ACHN (cell line): ENCODE results near the gene PDGFA.
A peak's percentile ranks its signal among the peaks of the same experiment; 100 is the strongest.

Experiments used
- DNase-seq: peaks from one replicate; pipeline ENCODE4 v3.0.0-alpha.2; 2015
- in situ Hi-C: cut with HindIII; loops from 2 replicates; pipeline ENCODE4 v1.10.0; 2017; ENCODE audit warnings: low sequenced_read_pairs, low pct_ligation_motif_present, low pct_unique_long_range_greater_than_20kb

Gene PDGFA

DNA sequence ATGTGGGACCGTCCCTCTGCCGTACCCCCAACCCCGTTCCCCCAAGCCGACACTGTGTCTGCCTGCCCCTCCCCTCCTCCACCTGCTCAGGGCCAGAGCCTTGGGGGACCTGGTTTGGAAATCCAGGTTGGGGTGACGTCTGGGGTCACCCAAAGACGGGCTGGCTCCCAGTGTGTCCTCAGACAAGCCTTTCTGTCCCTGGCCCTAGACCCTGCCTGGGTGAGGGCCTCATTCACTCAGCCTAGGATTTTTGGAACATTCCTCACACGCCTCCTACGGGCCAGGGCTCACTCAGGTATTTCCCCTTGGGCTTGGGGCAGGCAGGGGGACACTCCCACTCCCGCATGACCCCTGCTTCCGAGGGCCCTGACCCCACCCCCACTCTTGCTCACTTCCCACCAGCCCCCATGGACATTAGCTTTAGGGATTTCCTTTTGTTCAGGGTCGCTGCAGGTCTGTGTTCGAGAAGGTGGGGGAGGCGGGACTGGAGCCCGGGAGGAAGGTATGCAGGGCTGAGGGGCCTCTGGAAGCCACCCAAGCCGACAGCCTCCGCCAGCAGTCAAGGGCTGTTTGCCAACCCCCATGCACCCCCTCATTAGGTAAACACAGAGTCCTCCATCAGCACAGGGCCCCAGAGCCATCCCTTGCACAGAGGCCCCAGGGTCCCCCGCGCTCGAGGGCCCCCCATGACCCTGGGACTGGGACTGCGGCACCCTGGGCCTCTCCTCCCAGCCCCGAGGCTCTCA is 35.1 kb downstream of the PDGFA start:
- no peak for DNase-seq
- in situ Hi-C loops: no loop called here

DNA sequence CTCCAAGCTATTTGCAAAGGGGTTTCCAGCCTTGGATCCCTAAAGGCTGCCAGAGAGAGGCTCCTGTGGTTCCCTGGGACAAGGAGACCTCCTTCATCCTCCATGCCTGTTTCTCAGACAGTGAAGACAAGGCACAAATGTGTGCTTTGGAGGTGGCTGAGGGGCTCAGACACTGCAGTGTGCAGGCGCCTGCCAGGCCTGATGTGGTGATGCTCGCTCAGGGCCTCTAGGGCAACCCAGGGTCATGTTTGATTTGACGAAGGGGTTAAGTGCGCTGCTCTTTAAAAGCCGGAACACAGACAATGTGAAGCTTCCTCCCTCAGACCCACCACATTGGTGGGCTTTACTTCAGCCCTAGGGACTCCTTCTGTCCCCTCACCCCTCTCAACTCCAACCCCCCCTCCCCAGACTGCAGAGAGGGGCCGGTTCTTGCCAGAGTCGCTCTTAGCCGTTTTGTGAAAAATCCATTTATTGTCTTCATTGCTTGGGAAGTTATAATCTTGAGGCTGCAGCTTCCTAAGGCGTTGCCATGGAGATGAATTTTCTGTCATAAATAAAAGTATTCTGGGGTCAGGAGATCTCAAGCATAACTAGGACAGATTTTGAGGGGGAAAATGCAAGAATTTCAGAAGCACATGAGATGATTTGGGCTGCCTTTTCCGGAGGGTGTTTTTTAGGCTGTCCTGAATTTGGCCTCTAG is 35.8 kb downstream of the PDGFA start:
- DNase-seq: no peak
- in situ Hi-C loops: no loop called here

DNA sequence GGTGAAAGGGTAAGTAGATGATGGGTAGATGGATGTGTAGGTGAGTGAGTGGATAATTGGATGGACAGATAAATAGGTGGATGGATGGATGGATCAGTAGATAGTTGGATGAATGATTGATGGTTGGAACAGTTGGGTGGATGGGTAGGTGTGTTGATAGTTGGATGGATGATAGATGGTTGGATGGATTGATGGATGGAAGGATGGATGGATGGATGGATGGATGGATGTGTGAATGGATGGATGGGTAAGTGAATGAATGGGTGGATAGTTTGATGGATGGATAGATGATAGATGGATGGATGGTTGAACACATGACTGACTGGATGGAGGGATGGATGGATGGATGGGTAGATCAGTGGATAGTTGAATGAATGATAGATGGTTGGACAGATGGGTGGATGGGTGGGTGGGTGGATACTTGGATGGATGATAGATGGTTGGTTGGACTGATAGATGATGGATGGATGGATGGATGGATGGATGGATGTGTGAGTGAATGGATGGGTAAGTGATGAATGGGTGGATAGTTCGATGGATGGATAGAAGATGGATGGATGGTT is 37.0 kb downstream of the PDGFA start:
- no peak for DNase-seq
- in situ Hi-C loops: no loop called here

DNA sequence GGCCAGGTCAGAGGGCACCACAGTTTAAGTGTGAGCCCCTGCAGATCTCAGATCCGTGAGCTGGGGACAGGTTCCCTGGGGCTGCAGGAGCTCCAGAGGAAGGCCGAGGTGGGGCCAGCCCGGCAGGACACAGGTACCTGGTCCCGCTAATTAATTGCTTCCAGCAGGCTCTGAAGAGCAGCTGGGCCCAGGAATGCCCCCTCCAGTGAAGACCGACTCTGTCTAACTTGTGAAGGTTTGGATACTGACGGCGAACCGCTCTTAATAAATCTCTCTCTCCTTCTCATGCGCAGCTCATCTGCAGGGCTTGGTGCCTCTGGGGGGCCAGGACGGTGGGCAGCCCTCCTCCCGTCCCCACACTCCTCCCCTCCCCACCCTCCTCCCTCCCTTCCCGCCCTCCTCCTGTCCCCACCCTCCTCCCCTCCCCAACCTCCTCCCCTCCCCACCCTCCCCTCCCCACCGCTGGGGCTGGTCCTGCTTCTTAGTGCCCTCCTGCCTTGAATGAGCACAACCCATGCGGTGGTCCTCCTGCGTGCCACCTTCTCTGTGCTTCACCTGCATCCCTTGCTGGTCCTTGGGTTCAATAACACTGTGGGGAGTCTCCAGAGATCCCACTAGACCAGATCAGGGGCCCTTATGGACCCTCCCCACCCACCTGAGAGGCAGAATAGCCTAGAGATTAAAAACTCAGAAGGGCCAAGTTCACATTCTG is 38.3 kb downstream of the PDGFA start:
- DNase-seq: no peak
- in situ Hi-C loops: no loop called here

DNA sequence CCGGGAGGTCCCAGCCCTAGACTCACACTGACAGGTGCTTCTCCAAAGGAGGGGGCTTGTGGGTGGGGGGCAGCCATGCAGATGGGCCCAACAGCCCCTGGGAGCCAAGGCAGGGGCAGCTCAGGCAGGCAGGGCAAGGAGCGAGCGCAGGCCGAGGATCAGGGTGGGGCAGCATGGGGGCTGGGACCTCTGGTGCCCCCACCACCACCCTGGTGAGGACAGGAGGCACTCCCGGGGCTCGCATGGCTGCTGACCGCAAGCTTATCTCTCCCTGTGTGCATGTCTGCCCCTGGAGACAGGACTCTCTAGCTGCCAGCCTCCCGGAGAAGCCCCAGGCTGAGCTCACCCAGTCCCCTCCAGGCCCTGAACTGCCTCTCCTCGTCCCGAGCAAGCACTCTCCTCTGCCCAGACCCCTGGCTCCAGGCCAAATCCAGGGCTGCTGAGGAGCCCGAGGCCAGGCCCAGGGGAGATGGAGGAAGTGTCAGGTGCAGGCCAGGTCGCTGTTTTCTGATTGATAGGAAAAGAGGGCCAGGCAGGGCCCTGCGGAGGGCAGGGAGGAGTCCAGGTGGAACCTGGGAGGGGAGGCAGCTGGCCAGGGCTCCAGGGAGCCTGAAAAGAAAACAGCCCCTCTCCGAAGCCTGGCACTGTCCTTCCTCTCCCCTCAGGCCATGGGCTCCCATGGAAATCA is 39.0 kb downstream of the PDGFA start:
- in situ Hi-C loops: no loop called here
- no peak for DNase-seq

DNA sequence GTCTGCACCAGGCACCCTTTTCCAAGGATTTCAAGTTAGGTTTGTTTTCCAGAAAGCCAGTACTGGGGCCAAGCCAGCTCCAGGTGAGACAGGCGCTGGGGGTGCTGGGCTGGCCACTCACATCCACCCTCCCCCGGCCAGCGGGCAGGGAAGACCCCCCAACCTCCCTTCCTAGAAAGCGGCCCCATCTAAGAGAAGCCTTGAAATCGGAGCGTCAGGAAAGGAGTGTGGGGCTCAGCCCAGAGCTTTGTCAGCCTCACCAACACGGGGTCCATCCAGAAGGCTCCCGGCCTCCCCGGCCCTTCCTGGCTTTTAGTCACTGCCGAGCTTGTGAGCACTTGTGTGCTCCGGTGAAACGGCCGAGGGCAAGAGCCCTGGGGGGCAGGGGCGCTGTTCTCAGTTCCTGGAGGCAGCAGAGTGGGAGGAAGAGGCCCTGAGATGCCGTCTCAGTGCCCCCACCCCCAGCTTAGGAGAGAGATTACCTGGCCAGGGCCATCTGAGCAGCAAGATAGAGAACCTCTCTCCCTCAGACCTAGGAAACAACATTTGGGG is 39.6 kb downstream of the PDGFA start:
- no peak for DNase-seq
- in situ Hi-C loops: no loop called here

DNA sequence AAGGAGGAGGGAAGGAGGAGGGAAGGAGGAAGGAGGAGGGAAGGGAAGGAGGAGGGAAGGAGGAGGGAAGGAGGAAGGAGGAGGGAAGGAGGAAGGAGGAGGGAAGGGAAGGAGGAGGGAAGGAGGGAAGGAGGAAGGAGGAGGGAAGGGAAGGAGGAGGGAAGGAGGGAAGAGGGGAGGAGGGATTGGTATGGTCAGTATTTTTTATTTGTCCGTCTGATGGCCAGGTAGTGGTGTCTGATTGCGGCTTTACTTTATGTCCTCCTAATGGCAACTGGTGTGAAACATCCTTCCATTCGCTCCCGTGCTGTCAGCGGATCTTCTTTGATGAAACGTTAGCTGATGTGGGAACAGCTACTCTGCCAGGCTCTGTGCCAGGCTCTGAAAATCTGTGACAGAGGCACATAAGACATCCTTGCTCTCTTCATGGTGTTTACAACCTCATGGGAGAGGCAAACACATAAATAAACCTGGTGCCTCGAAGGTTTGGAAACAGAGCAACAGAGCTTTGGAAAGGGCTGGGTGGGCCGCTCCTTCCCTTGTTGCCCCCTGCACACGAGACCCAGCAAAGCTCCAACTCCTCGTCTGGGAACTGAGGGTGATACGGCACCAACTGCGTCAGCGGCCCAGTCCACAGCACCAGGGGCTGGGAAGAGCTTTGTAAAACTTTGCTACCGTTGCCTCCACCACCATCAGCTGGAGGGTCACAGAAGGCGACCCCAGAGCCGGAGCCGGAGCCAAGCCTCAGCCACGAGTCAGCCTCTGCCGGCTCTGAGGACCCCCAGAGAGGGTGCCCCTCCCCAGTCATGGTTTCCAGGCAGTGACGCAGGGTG is 40.3 kb downstream of the PDGFA start:
- in situ Hi-C loops: no loop called here
- DNase-seq: no peak

DNA sequence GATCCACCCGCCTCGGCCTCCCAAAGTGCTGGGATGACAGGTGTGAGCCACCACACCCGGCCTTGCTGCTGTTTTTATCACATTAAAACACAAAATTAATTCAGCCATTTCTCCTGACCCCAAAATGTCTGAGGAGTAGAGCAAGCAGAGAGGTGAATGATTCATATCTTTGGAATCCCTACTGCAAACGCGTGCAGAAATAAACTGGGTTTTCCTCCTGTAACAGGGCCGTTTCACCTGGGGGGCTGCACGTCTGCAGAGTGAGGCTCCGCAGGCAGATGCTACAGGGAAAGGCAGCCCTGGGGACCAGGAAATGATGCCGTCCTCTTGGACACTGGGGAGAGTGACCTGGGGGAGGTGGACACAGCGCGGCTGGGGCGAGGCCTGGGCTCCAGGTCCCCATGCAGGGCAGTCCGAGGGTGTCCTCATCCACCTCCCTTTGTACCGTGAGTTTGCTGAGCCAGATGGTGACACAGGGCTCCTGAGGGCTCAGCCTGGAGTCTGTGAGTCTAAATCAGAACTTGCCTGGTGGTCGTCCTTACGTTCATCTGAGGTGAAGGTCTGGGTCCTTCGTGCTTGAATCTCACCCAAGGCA is 41.9 kb downstream of the PDGFA start:
- in situ Hi-C loops: no loop called here
- peak; percentile 27 for DNase-seq

DNA sequence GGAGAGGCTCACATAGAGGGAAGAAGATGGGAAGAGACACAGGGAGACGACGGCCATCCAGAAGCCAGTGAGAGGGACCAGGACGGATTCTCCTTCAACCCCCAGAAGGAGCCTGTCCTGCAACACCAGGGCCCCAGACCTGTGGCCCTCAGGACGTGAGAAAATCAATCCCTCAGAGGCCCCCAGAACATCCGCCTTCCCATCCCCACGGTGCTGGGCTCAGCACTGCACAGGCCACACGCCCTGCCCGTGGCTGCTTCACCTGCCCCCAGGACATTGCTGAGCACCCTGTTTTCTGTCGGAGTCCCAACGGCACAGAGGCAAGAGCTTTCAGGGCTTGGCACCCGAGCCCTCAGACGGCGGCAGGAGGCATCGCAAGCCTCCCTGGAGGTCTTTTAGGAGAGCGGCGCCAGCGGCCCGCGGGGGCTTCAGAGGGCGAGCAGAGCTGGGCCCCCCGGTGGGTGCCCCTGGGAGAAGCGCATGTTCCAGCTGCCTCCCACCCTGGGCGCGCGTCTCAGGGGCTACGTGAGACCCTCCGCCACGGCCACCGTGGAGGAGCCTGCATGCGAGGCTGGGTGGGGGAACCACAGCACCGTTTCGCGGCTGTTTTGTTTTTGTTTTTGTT is 42.8 kb downstream of the PDGFA start:
- in situ Hi-C loops: no loop called here

DNA sequence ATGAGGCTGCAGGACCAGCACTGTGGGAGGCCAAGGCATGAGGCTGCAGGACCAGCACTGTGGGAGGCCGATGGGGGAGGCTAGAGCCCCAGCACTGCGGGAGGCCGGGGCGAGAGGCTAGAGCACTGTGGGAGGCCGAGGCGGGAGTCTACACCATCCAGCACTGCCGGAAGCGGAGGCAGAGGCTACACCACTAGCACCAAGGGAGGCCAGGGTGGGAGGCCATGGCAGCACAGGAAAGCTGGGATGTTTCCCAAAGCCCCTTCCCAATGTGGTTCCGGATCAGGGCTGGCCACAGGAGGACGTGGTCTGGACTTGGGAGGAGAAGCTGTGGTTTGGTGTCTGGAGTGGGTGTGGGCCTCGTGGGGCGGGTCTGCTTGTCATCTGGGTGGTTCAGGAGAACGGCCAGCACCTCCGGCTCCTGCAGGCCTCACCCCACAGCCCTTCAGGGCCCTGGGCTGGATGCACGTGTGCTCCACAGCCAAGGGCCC is 43.6 kb downstream of the PDGFA start:
- no peak for DNase-seq
- in situ Hi-C loops: no loop called here

More for the DNA sequence above, 42.8 kb downstream of the PDGFA start:
- DNase-seq: no peak

DNA sequence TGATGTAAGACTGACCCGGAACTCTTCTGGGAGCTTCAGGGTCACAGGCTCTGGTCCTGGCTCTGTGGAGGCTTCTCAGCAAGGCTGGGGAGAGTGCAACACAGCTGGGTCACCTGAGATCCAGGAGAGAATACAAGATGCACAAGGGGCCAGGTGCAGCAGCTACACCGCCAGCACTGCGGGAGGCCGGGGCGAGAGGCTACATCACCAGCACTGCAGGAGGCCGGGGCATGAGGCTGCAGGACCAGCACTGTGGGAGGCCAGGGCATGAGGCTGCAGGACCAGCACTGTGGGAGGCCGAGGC is 44.3 kb downstream of the PDGFA start:
- in situ Hi-C loops: no loop called here
- no peak for DNase-seq

DNA sequence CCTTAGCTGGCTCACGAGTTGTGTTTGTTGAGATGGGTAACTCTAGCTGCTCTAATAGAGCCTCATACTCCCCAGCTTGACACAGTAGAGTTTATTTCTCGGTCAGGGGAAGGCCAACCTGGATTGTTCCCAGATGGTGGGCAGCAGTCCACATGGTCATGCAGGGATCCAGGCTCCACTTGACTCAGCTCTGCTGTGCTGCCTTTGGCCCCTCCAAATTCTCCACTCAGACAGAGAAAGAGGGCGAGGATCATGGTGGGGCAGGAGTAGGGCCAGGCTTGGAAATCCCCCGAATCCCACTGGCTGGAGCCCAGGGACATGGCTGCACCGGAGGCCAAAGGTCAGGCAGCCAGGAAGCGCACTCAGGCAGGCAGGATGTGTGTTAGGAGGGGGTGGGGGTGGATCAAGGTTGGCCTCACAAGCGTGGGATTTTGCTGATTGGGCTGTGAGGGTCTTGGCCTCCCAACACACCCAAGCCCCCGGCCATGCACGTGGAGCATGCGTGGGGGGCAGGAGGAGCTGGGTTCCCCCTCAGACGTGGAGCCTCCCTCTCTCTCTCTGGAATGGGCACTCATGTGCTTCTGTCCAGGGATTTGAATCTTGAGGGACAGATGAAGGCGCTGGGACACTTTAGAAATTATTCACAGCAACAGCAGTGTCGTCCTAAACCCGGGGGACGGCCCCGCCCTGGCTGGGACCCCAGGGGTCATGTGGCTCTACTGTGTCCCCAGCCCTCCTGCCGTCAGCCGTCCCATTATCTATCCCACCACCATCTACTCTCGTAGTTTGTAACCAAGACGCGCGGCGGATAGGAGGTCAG is 44.8 kb downstream of the PDGFA start:
- in situ Hi-C loops: no loop called here
- DNase-seq: no peak

DNA sequence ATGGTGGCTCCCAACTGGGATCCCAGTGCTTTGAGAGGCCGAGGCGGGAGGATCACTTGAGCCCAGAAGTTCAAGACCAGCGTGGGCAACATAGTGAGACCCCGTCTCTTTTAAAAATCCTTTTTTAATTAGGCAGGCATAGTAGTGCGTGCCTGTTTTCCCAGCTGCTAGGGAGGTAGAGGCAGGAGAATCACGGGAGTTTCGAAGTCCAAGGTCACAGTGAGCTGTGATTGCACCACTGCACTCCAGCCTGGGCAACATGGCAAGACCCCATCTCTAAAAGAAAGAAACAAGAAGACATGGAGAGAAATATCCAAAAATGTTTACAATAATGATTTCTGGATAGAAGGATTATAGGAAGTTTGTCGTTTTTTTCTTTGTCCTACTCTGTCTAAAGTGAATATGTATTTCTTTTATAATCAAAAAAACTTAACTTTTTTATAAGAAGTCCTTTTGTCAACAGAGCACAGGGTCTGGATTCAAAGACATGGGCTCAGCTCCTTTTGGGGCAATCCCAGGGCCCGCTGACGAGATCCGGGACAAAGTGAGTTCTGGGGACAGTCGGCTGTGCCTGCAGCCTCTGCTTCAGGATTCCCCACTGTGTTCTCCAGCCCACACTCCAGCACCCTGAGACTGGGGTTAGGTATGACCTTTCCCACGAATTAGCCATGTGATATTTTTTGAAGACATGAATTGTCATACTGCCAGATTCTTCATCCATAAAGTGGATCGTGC is 45.6 kb downstream of the PDGFA start:
- in situ Hi-C loops: no loop called here
- DNase-seq: no peak

DNA sequence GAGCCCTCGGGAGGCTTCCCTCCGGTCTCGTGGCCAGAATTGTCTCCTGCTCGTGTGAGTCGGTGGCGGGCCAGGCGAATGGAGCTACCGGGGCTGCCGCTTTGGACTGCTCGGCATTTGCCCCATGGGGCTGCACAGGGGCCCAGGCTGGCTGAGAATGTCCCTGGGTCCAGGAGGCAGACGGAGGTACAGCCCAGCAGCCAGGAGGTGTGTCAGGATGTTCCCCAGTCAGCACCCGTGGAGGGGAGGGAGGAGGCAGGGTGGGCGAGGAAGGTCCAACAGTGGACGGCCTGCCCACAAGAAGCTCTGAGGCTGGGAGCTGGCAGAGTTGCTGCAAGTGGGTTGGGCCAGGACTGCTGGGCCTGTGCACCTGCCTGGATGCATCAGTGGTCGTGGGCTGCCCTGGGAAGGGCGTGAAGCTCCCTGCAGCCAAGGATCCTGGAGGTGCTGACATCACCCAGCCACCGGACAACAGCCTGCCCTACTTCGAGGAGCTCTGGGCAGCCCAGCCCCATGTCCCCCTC is 46.4 kb downstream of the PDGFA start:
- DNase-seq: no peak
- in situ Hi-C loops: no loop called here

DNA sequence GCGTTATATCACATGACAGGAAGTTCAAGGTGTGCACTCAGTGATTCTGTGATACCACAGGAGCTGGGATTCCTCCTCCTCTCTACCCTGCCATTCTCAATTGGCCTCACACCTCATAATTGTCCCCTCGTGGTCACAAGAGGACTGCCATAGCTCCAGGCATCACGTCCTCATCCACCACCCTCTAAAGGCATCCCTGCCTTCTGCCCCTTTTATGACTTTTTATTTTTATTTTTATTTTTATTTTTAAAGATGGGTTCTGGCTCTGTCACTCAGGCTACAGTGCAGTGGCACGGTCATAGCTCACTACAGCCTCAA is 47.0 kb downstream of the PDGFA start:
- in situ Hi-C loops: no loop called here
- no peak for DNase-seq
